DOHH2 (cell line): ENCODE data around the gene DYRK1A.
"Not testable (repeated sequence)": the region's sequence is repeated elsewhere in the genome, so short reads cannot be mapped to it uniquely, and the experiment has no call there.

Experiments used
- H3F3A ChIP-seq: fragments of 200-600 bp; sonication (generic), shearing (Covaris generic); 2 replicates; pipeline ENCODE4 v1.6.0; 2016; ENCODE audit warnings: antibody characterized with exemption, mild to moderate bottlenecking; ENCODE audit not compliant: control insufficient read depth, insufficient read depth
- H3K27ac ChIP-seq: fragments of 200-600 bp; sonication (generic); 2 replicates; pipeline ENCODE4 v1.5.1; 2014; ENCODE audit warnings: low read depth, mild to moderate bottlenecking, low read length, moderate library complexity
- H3K27me3 ChIP-seq: fragments of 200-600 bp; sonication (generic); 2 replicates; pipeline ENCODE4 v1.6.1; 2014; ENCODE audit warnings: mild to moderate bottlenecking, low read length, mixed read lengths; ENCODE audit not compliant: control insufficient read depth
- H3K36me3 ChIP-seq: fragments of 200-600 bp; sonication (generic); 2 replicates; pipeline ENCODE4 v1.6.1; 2014; ENCODE audit warnings: mild to moderate bottlenecking, low read length, moderate library complexity, mixed read lengths; ENCODE audit not compliant: control insufficient read depth
- H3K4me1 ChIP-seq: fragments of 200-600 bp; sonication (generic); 2 replicates; pipeline ENCODE4 v1.6.1; 2014; ENCODE audit warnings: mild to moderate bottlenecking, low read length, mixed read lengths; ENCODE audit not compliant: control insufficient read depth
- H3K4me2 ChIP-seq: fragments of 200-600 bp; sonication (generic); 2 replicates; pipeline ENCODE4 v1.6.0; 2014; ENCODE audit warnings: mild to moderate bottlenecking, low read length, moderate library complexity
- H3K4me3 ChIP-seq: fragments of 200-600 bp; sonication (generic); 2 replicates; pipeline ENCODE4 v1.5.1; 2014; ENCODE audit warnings: mild to moderate bottlenecking, low read length, mixed read lengths
- H3K79me2 ChIP-seq: fragments of 200-600 bp; sonication (generic); 2 replicates; pipeline ENCODE4 v1.6.1; 2014; ENCODE audit warnings: mild to moderate bottlenecking, low read length, mixed read lengths; ENCODE audit not compliant: control insufficient read depth
- H3K9me2 ChIP-seq: fragments of 200-600 bp; sonication (generic); replicated peaks from 2 replicates; pipeline ENCODE4 v1.6.1; 2014; ENCODE audit warnings: mild to moderate bottlenecking, low read length, mixed read lengths; ENCODE audit not compliant: control insufficient read depth
- H3K9me3 ChIP-seq: fragments of 200-600 bp; sonication (generic); 2 replicates; pipeline ENCODE4 v1.6.1; 2014; ENCODE audit warnings: antibody characterized with exemption, low read length, mixed read lengths; ENCODE audit not compliant: control insufficient read depth, insufficient read depth
- H4K20me1 ChIP-seq: fragments of 200-600 bp; sonication (generic); 2 replicates; pipeline ENCODE4 v1.6.0; 2014; ENCODE audit warnings: low read depth, mild to moderate bottlenecking, antibody characterized with exemption, low read length, moderate library complexity; ENCODE audit not compliant: control insufficient read depth, insufficient read depth
- EZH2phosphoT487 ChIP-seq: fragments of 200-600 bp; sonication (generic); IDR thresholded peaks from 2 replicates; pipeline ENCODE4 v1.6.1; 2017; ENCODE audit warnings: borderline replicate concordance, mild to moderate bottlenecking, antibody characterized with exemption, low read length, moderate library complexity, mixed read lengths
- TF ChIP-seq, protein P1 (sequence below): fragments of 200-600 bp; sonication (generic); IDR thresholded peaks from one replicate; pipeline ENCODE4 v1.5.1; 2014; ENCODE audit warnings: antibody characterized with exemption, mild to moderate bottlenecking, low read depth, low read length; ENCODE audit not compliant: poor library complexity, severe bottlenecking

DYRK1A gene

DNA sequence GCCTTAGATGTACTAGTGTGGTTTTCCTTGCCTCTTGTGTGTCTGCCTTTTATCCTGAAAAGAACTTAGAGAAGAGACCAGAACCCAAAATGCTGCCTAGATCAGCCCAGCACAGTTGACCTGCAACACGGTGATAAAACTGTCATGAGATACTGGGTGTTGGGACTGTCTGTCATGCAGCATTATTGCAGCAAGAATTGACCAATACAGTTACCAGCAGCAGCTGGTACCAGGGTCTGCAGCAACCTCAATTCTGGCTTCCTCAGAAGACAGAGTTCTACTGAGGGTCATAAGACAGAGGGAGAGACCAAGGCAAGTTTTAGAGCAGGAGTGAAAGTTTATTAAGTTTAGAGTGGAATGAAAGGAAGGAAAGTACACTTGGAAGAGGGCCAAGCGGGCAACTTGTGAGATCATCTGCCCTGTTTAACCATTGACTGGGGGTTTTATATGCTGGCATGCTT, 182.0 kb downstream of the DYRK1A start:
- TF ChIP-seq, protein P1, sequence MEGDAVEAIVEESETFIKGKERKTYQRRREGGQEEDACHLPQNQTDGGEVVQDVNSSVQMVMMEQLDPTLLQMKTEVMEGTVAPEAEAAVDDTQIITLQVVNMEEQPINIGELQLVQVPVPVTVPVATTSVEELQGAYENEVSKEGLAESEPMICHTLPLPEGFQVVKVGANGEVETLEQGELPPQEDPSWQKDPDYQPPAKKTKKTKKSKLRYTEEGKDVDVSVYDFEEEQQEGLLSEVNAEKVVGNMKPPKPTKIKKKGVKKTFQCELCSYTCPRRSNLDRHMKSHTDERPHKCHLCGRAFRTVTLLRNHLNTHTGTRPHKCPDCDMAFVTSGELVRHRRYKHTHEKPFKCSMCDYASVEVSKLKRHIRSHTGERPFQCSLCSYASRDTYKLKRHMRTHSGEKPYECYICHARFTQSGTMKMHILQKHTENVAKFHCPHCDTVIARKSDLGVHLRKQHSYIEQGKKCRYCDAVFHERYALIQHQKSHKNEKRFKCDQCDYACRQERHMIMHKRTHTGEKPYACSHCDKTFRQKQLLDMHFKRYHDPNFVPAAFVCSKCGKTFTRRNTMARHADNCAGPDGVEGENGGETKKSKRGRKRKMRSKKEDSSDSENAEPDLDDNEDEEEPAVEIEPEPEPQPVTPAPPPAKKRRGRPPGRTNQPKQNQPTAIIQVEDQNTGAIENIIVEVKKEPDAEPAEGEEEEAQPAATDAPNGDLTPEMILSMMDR = no peak
- no peaks in the 10 kb centered on the region for H3K4me1 ChIP-seq
- H3K27me3 ChIP-seq = peaks cover 4% of the 10 kb centered on the region; the same call in 1 of the 2 replicates
- no peaks in the 10 kb centered on the region for H3F3A ChIP-seq
- H4K20me1 ChIP-seq = no peaks in the 10 kb centered on the region
- no peaks in the 10 kb centered on the region for H3K79me2 ChIP-seq
- H3K9me2 ChIP-seq = no peaks in the 10 kb centered on the region
- H3K36me3 ChIP-seq = no peaks in the 10 kb centered on the region
- no peak overlapping the region for H3K4me3 ChIP-seq
- no peak overlapping the region for H3K27ac ChIP-seq
- H3K9me3 ChIP-seq = no peaks in the 10 kb centered on the region
- no peak overlapping the region for H3K4me2 ChIP-seq

DNA sequence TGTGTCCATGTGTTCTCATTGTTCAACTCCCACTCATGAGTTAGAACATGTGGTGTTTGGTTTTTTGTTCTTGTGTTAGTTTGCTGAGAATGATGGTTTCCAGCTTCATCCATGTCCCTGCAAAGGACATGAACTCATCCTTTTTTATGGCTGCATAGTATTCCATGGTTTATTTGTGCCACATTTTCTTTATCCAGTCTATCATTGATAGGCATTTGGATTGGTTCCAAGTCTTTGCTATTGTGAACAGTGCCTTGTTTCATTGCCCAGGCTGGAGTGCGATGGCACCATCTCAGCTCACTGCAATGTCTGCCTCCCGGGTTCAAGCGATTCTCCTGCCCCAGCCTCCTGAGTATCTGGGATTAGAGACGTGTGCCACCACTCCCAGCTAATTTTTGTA, 183.2 kb downstream of the DYRK1A start:
- H3K27me3 ChIP-seq, H4K20me1 ChIP-seq, H3F3A ChIP-seq, H3K4me2 ChIP-seq, H3K9me3 ChIP-seq, H3K4me3 ChIP-seq, H3K36me3 ChIP-seq, H3K4me1 ChIP-seq, H3K9me2 ChIP-seq, H3K27ac ChIP-seq, H3K79me2 ChIP-seq: not testable (repeated sequence)

GRCh38 chr21:37550157-37550556, 183.6 kb downstream of the DYRK1A start:
- no peak overlapping the region for H3K4me2 ChIP-seq
- H3K27ac ChIP-seq = no peak overlapping the region
- TF ChIP-seq, protein P1 = no peak
- TF ChIP-seq EZH2phosphoT487 = no peak

DNA sequence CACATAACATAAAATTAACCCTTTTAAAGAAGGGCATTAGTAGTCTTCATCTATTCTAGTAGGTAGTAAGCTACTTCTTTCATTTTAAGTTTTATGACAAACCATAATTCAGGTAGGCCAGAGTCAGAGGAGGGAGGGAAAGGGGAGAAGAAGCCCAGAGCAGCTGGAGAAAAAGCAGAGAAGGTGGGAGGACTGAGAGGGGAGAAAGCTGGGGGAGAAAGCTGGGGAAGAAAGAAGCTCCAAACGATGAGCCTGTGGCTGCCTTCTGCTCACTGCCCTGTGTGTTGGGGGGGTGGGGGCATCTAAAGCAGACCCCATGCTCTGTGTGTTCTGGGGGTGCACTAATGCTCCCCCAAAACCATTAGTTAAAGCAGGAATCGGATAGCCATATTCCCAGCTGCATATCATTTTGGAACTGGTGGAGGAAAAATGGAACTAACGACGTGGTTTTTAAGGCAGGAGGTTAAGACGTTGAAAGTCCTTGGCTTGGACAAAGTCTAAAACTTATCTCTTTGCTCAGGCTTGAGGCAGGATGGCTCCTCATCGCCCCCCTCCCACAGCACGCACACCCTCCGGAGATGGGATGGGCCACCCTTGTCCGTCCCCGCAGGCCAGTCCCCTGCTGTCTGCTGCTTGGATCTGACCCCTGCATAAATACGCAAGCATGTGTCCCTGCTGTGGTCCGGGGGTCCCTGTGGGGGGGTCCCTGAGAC, 184.2 kb downstream of the DYRK1A start:
- Histone ChIP-seq H3K27me3 (peaks cover 4% of the 10 kb centered on the region; the same call in 1 of the 2 replicates), H3K4me2 (no peak overlapping the region), H3K36me3 (no peaks in the 10 kb centered on the region), H3K27ac (no peak overlapping the region), H3F3A (no peaks in the 10 kb centered on the region), H3K4me3 (no peak overlapping the region), H4K20me1 (no peaks in the 10 kb centered on the region), H3K9me2 (no peaks in the 10 kb centered on the region), H3K79me2 (no peaks in the 10 kb centered on the region), H3K9me3 (no peaks in the 10 kb centered on the region), H3K4me1 (no peaks in the 10 kb centered on the region)
- TF ChIP-seq, protein P1 = no peak
- no peak for TF ChIP-seq EZH2phosphoT487

More at GRCh38 chr21:37550157-37550556, 183.6 kb downstream of the DYRK1A start:
- Histone ChIP-seq H3F3A (no peaks in the 10 kb centered on the region), H4K20me1 (no peaks in the 10 kb centered on the region), H3K27me3 (peaks cover 4% of the 10 kb centered on the region; the same call in 1 of the 2 replicates), H3K4me3 (no peak overlapping the region), H3K36me3 (no peaks in the 10 kb centered on the region), H3K9me2 (no peaks in the 10 kb centered on the region), H3K4me1 (no peaks in the 10 kb centered on the region), H3K79me2 (no peaks in the 10 kb centered on the region), H3K9me3 (no peaks in the 10 kb centered on the region)
